CD4-positive, alpha-beta T cell treated with Interleukin-4 for 4 hours (primary cell): Measurements from ENCODE around the gene TMEM222.

Experiments
- DNase-seq: peaks from one replicate; pipeline ENCODE4 v3.0.0-alpha.2; 2020

The TMEM222 gene

DNA sequence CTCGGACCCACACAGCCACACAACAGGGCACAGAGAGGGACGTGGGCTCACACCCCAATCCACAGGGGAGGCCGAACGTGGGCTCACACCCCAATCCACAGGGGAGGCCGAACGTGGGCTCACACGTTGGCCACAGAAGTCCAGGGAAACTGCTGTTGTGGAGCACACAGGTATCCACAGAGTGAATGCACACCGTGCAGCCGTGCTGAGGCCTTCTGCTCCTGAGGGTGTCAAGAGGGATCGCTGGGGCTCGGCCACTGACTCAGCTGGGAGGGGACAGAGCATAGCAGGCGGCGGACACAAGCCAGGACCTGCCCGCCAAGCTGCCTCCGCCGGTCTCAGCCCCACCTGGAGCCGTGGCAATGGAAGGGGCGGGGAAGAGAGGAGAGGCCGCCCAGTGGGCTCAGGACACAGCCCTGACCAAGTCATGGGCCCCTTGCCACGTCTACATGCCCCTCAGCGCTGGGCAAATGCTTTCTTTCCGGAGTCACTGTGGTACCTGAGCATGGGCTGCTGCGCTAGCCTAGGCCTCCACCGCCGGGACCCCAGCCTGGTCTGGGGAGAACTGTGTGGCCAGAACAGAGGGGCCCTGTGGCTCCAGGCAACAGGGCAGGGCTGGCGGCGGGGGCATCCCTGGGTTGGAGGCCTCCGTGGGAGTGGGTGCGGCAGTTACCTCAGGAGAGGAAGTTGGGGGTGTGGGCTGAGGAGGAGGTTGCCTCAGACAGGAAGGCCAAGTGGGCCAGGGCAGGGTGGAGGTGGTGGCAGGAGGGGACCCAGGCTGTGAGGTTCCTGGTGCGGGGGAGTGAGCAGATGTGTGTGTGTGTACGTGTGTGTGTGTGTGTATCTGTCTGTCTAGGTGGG lies 21.0 kb downstream of the TMEM222 start:
- DNase-seq, result peak; percentile 90

GRCh38 chr1:27343639-27344025 lies 21.7 kb downstream of the TMEM222 start:
- DNase-seq, result no peak

- DNase-seq, result no peak
These were observed 23.3 kb downstream of the TMEM222 start for GRCh38 chr1:27345272-27345671.

DNA sequence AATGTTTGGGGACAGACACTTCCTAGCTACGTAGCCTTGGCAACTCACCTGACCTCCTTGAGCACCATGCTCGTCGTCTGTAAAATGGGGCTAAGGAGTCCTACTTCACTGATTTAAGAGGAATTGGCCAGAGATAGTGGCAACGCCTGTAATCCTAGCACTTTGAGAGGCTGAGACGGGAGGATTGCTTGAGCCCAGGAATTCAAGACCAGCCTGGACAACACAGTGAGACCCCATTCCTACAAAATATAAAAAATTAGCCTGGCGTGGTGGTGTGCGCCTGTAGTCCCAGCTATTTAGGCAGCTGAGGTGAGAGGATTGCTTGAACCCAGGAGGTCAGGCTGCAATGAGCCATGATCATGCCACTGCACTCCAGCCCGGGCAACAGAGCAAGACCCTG lies 24.4 kb downstream of the TMEM222 start:
- DNase-seq, result no peak

DNA sequence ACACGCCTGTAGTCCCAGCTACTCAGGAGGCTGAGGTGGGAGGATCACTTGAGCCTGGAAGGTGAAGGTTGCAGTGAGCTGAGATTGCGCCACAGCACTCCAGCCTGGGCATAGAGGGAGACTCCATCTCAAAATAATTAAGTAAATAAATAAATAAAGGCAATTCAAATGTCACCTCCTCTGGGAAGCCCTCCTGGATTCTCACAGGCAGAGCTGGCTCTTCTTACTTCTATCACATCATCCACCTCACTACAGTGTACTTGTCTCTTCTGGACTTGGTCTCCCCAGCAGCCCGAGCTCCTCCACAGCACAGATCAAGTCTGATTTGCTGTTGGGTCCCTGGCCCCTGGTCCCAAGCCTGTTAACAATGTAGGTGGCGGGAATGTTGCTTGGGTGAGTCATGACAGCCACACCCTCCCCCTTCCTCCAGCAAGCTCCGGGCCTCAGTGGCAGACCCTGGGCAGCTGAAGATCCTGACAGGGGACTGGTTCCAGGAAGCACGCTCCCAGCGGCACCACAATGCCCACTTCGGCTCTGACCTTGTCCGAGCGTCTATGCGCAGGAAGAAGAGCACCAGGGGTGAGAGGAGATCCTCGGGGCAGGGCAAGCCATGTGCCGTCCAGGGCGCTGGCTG lies 25.1 kb downstream of the TMEM222 start:
- no peak for DNase-seq

GRCh38 chr1:27348861-27349783 lies 27.2 kb downstream of the TMEM222 start:
- DNase-seq, result no peak

DNA sequence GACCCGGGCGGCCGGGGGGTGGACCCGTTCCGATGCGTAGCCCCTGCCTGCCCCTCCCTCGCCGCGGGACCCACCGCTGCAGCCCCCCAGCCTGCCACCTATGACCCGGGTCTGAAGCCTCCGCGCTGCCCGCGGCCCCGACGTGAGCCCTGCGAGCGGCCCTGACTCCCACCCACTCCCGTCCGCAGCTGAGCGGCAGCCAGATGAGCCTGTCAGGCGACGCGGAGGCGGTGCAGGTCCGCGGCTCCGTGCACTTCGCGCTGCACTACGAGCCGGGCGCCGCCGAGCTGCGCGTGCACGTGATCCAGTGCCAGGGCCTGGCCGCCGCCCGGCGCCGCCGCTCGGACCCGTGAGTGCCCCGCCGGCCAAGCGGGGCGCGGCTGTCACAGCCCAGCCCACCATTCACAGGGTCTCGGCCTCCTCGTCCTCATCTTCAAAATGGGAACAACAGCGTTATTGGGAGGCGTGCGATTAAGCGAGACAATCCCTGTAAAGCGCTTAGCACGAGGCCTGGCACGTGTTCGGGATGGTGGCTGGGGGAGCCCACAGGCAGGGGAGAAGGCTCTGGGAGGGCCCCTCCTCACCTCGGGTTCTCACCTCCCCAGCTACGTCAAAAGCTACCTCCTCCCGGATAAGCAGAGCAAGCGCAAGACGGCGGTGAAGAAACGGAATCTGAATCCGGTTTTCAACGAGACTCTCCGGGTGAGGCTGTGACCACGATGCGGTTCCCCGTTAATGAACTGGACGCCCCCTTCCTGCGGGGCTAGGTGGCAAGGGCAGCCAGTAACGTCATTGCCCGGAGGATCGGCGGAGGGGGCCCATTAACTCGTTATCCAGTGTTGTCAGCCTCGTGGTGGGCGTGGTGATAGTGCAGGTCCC lies 28.1 kb downstream of the TMEM222 start:
- no peak for DNase-seq

GRCh38 chr1:27350663-27351540 lies 28.9 kb downstream of the TMEM222 start:
- DNase-seq, result no peak

DNA sequence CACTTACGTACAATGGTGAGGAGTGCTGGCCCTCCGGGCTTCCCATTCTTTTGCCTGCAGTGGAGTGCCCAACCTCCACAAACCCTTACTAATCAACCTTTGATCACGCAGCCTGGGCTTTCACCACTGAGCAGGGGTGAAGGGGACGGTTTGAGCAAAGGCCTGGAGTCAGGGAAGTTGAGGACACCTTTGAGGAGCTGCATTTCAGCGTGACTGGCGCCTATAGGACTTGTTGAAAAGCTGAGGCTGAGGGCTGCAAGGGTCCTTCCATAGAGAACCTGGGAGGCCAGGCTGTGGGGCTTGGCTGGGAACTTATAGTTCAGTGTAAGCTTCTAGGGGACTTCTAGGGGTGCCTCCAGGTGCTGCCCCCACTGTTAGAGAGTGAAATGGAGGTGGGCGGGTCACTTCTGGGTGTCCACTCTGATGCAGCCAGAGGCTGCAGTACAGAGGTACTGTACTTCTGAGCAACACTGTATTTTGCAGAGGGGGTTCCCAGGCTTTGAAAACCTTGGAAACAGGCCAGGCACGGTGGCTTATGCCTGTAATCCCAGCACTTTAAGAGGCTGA lies 29.7 kb downstream of the TMEM222 start:
- DNase-seq, result no peak

DNA sequence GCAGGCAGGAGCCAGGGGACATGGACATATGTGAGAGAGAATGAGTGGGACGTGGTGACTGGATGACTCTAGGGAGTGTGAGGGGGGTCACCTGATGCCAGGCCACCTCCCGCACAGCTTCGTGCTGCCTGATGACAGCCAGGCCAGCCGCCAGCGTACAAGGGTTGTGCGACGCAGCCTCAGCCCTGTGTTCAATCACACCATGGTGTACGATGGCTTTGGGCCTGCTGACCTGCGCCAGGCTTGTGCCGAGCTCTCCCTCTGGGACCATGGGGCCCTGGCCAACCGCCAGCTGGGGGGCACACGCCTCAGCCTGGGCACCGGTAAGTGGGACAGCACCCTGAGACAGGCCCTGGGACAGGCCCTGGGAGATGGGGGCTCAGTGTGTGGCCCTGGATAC lies 31.2 kb downstream of the TMEM222 start:
- DNase-seq, result no peak

- no peak for DNase-seq
These were observed 31.7 kb downstream of the TMEM222 start for GRCh38 chr1:27353629-27354028.

DNA sequence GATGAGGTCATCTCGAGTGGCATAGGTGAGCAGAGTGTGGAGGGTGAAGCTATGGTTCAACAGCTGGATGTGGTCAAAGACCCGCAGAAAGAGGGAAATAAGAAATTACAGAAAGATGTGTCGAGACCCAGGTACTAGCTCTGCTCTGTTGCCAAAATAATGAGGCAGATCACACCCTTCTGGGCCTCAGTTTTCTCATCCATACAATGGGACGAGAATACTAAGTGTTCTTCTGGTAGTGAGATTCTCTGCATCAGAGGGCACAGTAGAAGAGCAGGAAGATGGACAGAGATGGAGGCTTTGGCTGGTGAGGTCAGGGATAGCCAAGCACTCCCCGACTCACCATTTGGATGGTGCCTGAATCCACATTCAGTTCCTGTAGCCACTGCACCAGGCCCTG lies 33.7 kb downstream of the TMEM222 start:
- no peak for DNase-seq

- no peak for DNase-seq
These were observed 34.3 kb downstream of the TMEM222 start for GRCh38 chr1:27356277-27356618.

DNA sequence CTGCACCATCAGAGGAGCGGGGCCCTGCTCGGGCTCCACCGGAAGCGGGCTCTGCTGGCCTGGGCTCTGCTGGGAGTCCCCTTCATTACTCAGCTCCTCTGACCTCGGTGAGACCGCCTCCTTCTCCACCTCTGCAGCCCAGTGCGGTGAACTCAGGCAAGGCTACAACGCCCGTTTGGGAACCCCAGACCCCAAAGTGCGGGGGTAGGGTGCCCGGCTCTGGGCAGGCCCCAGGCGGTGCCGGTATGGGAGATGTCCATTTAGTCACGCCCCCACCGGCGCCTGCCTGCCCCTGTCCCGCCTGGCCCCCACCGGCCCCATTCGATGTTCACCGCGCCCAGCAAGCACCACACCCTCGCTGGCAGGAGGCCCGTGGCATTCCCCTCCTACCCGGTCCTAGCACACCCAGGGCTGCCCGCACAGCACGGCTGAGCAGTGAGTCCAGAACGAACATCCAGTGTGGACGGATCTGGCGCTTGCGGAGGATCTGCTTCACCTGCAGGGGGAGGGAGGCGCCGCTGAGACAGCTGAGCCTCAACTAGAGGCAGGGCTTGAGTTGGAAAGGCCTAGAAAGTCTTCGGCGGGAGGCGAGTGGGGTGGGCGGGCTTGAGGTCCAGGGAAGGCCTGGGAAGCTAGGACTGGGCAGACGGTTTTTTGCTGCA lies 34.8 kb downstream of the TMEM222 start:
- DNase-seq, result peak; percentile 54

DNA sequence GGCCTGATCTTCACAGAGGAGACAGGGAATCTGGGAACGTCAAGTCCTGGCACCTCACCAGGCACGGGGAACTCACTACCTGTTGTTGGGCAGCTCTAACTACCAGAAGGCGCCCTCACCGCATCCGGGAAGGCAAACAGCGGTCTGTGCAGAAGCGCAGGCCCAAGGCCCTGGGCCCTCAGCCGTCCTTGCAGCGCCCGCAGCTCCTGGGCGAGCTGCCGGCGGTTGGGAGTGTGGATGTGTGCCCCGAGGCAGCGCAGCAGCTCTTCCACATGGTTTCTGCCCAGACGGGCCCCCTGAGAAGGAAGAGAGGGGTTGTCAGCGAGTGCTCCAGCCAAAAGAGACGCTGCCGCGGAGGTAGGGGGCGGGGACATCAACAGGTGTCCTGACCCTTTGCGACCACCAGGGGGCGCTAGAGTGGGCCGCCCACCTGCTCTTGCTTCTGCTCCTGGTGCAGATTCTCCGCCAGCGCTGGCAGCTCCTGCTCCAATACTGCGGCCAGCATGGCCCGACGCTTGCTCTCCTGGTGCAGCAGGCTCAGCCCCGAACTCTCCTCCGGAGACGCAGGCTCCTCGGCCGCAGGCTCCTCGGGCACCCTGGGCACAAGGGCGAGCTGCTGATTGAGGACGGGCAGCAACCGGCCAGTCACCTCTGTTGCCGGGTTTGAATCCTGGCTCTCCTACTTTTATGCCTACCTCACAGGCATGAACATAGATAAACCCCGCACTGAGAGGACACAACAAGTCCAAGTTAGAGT lies 35.5 kb downstream of the TMEM222 start:
- DNase-seq, result peak; percentile 75

DNA sequence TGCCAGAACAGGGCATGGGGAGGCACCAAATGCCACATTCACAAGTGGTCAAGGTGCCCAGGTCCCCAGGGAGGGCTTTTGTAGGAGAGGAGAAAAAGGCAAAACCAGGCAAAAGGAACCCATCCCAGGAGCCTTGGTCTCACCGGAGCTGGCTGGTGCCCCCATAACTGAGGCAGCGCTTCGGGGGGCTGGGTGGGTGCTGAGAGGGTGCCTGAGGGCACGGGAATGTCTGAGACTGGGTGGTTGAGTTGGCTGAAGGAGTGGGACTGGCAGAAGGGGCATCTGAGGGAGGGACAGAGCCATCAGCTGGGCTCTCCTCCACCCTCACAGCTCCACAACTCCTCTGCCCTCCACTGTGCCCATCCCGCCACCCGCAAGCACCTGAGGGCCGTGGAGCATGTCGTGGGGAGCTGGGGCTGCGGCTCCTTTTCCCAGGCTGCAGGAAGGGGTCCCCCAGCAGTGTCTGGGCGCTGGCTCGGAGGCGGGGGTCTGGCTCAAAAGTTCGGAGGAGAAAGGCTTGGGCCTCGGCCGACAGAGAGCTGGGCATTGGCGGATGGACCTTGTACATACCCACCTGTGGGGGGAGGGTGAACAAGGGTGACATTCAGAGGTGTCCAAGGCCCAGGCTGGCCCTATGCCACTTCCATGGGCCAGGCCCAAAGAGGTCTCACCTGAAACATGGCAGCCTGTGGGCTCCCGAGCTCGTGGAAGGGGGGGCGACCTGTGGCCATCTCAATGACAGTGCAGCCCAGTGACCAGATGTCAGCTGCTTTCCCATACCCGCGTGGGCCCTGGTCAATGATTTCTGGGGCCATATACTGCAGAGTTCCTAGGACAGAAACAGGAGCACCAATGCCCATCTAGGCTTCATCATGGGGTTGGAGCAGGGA lies 36.3 kb downstream of the TMEM222 start:
- no peak for DNase-seq

GRCh38 chr1:27358928-27359313 lies 37.0 kb downstream of the TMEM222 start:
- DNase-seq, result no peak

DNA sequence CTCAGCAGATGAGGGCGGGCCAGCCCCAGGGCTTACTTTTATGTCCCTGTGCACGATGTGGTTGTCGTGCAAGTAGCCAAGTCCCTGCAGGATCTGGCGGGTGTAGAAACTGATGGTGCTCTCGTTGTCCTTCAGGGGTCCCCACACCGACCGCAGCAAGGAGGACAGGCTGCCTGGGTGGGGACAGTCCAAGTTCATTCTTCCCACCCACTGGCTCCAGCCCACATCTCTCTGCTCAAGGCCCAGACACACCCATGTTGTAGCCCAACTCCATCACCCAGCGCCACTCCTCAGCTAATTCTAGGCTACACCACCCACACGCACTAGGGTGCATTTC lies 37.8 kb downstream of the TMEM222 start:
- no peak for DNase-seq
